Kidney (tissue), 14 donors: ENCODE results near the gene LGALS8. TPM values are rescaled to one million over a fixed set of nuclear protein-coding genes. Genes with fewer than 3 reads are reported as not detected.

Experiments
- DNase-seq, 5 donors: peaks; one replicate each; pipeline ENCODE4 v3.0.0-alpha.2; 2013 to 2020
- FAIRE-seq: peaks from 2 replicates; lab custom pipeline; 2012; peaks lifted over from hg19 to GRCh38; lab: Jason Lieb, UNC
- H3K27ac ChIP-seq, 2 donors: one replicate each; pipeline ENCODE4 v1.7.0; 2013; ENCODE audit warnings: low read depth in 2 of 2, low read length in 2 of 2, inconsistent platforms in 1 of 2
- H3K27me3 ChIP-seq: one replicate; pipeline ENCODE4 v1.7.1; 2013; ENCODE audit warnings: low read length, inconsistent platforms; ENCODE audit not compliant: control insufficient read depth, insufficient read depth
- H3K36me3 ChIP-seq, 3 donors: one replicate each; pipeline versions ENCODE4 v1.7.0 to v1.7.1; 2013; ENCODE audit warnings: low read length in 3 of 3, control low read depth in 1 of 3, inconsistent platforms in 1 of 3; ENCODE audit not compliant: insufficient read depth in 3 of 3, control insufficient read depth in 2 of 3
- H3K4me1 ChIP-seq, 3 donors: one replicate each; pipeline versions ENCODE4 v1.7.0 to v1.7.1; 2013; ENCODE audit warnings: low read length in 3 of 3, inconsistent platforms in 1 of 3, low read depth in 1 of 3; ENCODE audit not compliant: control insufficient read depth in 2 of 3, insufficient read depth in 2 of 3
- H3K4me3 ChIP-seq, 3 donors: one replicate each; pipeline versions ENCODE4 v1.7.0 to v1.8.1; 2013; ENCODE audit warnings: low read length in 3 of 3, control low read depth in 1 of 3, inconsistent platforms in 1 of 3
- H3K9ac ChIP-seq, 3 donors: one replicate each; pipeline versions ENCODE4 v1.7.0 to v1.7.1; 2013; ENCODE audit warnings: low read length in 3 of 3, control low read depth in 1 of 3, inconsistent platforms in 1 of 3
- H3K9me3 ChIP-seq, 3 donors: one replicate each; pipeline versions ENCODE4 v1.7.0 to v1.7.1; 2013; ENCODE audit warnings: low read length in 3 of 3, control low read depth in 1 of 3, inconsistent platforms in 1 of 3; ENCODE audit not compliant: control insufficient read depth in 2 of 3, insufficient read depth in 1 of 3
- CTCF ChIP-seq: IDR thresholded peaks from 3 replicates; pipeline ENCODE4 v1.5.1; 2012; ENCODE audit warnings: mild to moderate bottlenecking, moderate library complexity, borderline replicate concordance; ENCODE audit not compliant: insufficient read depth; ENCODE audit errors: extremely low read depth
- intact Hi-C: fragments of 100-400 bp; cut with DNase I; formaldehyde crosslinking; loops from one replicate; pipeline ENCODE4 v1.11.1; 2022
- polyA plus RNA-seq: library from polyadenylated mRNA; stranded (reverse); fragments of 350-450 nt; fragmentation: Illumina TruSeq; extraction: RNeasy Lipid Tissue Mini Kit (QIAGEN cat#74804); gene quantifications from one replicate; pipeline ENCODE4 v1.2.3, GENCODE V29; 2014; ENCODE audit warnings: low read depth, low replicate concordance; ENCODE audit not compliant: insufficient read depth
- total RNA-seq: library from RNA; stranded (reverse); fragmentation: NEBNext Ultra II Directional; extraction: Animal tissue kit (Norgen Biotek cat#: 25700); gene quantifications from one replicate; pipeline ENCODE4 v1.2.1, GENCODE V29; 2021
- donor health status: control.
- donor health status: control.
- donor health status: control.
- donor health status: control.
- donor health status: control.
- donor health status: DM: yes; HTN: yes; CAD: no.
- donor health status: Normal renal cell carcinoma (clear cell type).

LGALS8 gene
- total and polyA plus RNA-seq, 2 donors from 2014 or later = 17.6 to 53.3 TPM

- no peak for TF ChIP-seq CTCF
- peak in 3 of 5 donors; percentile 13 to 47 (median 33) for DNase-seq
- H3K27me3 ChIP-seq = no peaks in the 10 kb centered on the region
- FAIRE-seq = no peak
- no peak overlapping the region for H3K9ac ChIP-seq
- intact Hi-C loops = no loop called here
- H3K9me3 ChIP-seq = no peaks in the 10 kb centered on the region
- peaks cover 0 to 3% (median 0%) of the 10 kb centered on the region in 3 donors for H3K4me1 ChIP-seq
- no peak overlapping the region for H3K27ac ChIP-seq
- H3K36me3 ChIP-seq = no peaks in the 10 kb centered on the region
- no peak overlapping the region for H3K4me3 ChIP-seq
Measured at GRCh38 chr1:236507022-236507700, 16.6 kb upstream of the LGALS8 start.

- intact Hi-C loops = no loop called here
- H3K4me1 ChIP-seq = no peaks in the 10 kb centered on the region
Measured at GRCh38 chr1:236508593-236509027, 15.2 kb upstream of the LGALS8 start.

GRCh38 chr1:236509203-236509602 is 14.6 kb upstream of the LGALS8 start:
- FAIRE-seq (no peak), DNase-seq (no peak)
- Histone ChIP-seq H3K9me3 (no peaks in the 10 kb centered on the region), H3K9ac (no peak overlapping the region), H3K4me1 (no peaks in the 10 kb centered on the region), H3K27ac (no peak overlapping the region), H3K36me3 (no peaks in the 10 kb centered on the region), H3K4me3 (no peak overlapping the region), H3K27me3 (no peaks in the 10 kb centered on the region)
- intact Hi-C loops = no loop called here
- no peak for TF ChIP-seq CTCF

More at GRCh38 chr1:236508593-236509027, 15.2 kb upstream of the LGALS8 start:
- Histone ChIP-seq H3K9ac (no peak overlapping the region), H3K9me3 (no peaks in the 10 kb centered on the region), H3K27ac (no peak overlapping the region), H3K4me3 (no peak overlapping the region), H3K27me3 (no peaks in the 10 kb centered on the region), H3K36me3 (no peaks in the 10 kb centered on the region)
- no peak for TF ChIP-seq CTCF
- FAIRE-seq (no peak), DNase-seq (peak in 1 of 5 donors; percentile 2)
